Vagina (tissue), 2 donors: Measurements from ENCODE around the gene PROK2. TPM values are rescaled to one million over a fixed set of nuclear protein-coding genes. Genes with fewer than 3 reads are reported as not detected.

Experiments used
- DNase-seq, 2 donors: peaks; one replicate each; pipeline ENCODE4 v3.0.0-alpha.2; 2017; ENCODE audit errors: extremely low spot score in 2 of 2
- H3K27ac ChIP-seq: fragments of 200-600 bp; sonication (generic); one replicate; pipeline ENCODE4 v1.5.1; 2019
- H3K27me3 ChIP-seq: fragments of 200-600 bp; sonication (generic); one replicate; pipeline ENCODE4 v1.5.1; 2019
- H3K36me3 ChIP-seq, 2 donors: fragments of 200-600 bp; sonication (generic); one replicate each; pipeline ENCODE4 v1.5.1; 2017 to 2019
- H3K4me1 ChIP-seq: fragments of 200-600 bp; sonication (generic); one replicate; pipeline ENCODE4 v1.5.1; 2019
- H3K4me3 ChIP-seq, 2 donors: fragments of 200-600 bp; sonication (generic); 1 replicate in 1 of 2; 2 replicates in 1 of 2; pipeline ENCODE4 v1.5.1; 2016 to 2019
- H3K9me3 ChIP-seq: fragments of 200-600 bp; sonication (generic); one replicate; pipeline ENCODE4 v1.5.1; 2019
- POLR2A ChIP-seq, 2 donors: fragments of 450-650 bp; IDR thresholded peaks; one replicate each; pipeline ENCODE4 v1.6.1; 2017; ENCODE audit warnings: antibody characterized with exemption in 2 of 2, mild to moderate bottlenecking in 2 of 2, moderate library complexity in 2 of 2
- POLR2AphosphoS5 ChIP-seq, 2 donors: sonication (generic); formaldehyde crosslinking; IDR thresholded peaks; one replicate each; pipeline ENCODE4 v1.9.0; 2017; ENCODE audit warnings: antibody characterized with exemption in 2 of 2, mild to moderate bottlenecking in 2 of 2, low read depth in 1 of 2; ENCODE audit not compliant: insufficient read depth in 1 of 2
- intact Hi-C: fragments of 100-400 bp; cut with DNase I; formaldehyde crosslinking; loops from one replicate; pipeline ENCODE4 v1.15.1; 2023
- total RNA-seq: library from RNA; depleted of rRNA; stranded (reverse); fragments of >200 nt; gene quantifications from one replicate; pipeline ENCODE4 v1.2.3, GENCODE V29; 2016
- TF ChIP-seq, protein P1 (sequence below), 3 experiments: fragments of 450-650 bp in 2 of 3; fragments of 200-600 bp in 1 of 3; sonication (generic) in 1 of 3; IDR thresholded peaks; one replicate each; pipeline ENCODE4 v1.5.1; 2017 to 2019; ENCODE audit warnings: antibody characterized with exemption in 3 of 3, mild to moderate bottlenecking in 2 of 3, moderate library complexity in 2 of 3

The PROK2 gene
- total RNA-seq, 1 donor from 2014 or later: 0.74 TPM

DNA sequence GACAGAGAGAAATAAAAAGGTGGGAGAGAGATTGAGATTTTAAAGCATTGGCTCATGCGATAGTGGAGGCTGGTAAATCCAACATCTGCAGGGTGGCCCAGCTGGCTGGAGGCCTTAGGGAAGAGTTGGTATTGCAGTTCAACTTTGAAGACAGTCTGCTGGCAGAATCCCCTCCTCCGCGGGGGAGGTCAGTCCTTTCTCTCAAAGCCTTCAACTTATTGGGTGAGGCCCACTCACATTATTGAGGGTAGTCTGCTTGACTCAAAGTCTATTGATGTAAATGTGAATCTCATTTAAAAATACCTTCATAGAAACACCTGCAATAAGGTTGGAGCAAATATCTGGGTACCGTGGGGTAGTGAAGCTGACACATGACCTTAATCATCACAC is 31.8 kb upstream of the PROK2 start:
- Histone ChIP-seq H3K4me1 (no peaks in the 10 kb centered on the region), H3K27ac (no peak overlapping the region), H3K27me3 (no peaks in the 10 kb centered on the region), H3K36me3 (no peaks in the 10 kb centered on the region), H3K9me3 (no peaks in the 10 kb centered on the region), H3K4me3 (no peak overlapping the region)
- no peak for DNase-seq
- intact Hi-C loops: no loop called here
- TF ChIP-seq, protein P1, sequence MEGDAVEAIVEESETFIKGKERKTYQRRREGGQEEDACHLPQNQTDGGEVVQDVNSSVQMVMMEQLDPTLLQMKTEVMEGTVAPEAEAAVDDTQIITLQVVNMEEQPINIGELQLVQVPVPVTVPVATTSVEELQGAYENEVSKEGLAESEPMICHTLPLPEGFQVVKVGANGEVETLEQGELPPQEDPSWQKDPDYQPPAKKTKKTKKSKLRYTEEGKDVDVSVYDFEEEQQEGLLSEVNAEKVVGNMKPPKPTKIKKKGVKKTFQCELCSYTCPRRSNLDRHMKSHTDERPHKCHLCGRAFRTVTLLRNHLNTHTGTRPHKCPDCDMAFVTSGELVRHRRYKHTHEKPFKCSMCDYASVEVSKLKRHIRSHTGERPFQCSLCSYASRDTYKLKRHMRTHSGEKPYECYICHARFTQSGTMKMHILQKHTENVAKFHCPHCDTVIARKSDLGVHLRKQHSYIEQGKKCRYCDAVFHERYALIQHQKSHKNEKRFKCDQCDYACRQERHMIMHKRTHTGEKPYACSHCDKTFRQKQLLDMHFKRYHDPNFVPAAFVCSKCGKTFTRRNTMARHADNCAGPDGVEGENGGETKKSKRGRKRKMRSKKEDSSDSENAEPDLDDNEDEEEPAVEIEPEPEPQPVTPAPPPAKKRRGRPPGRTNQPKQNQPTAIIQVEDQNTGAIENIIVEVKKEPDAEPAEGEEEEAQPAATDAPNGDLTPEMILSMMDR (IDR thresholded peaks at IDR 0.05): no peak
- TF ChIP-seq POLR2A (IDR thresholded peaks at IDR 0.05): no peak

DNA sequence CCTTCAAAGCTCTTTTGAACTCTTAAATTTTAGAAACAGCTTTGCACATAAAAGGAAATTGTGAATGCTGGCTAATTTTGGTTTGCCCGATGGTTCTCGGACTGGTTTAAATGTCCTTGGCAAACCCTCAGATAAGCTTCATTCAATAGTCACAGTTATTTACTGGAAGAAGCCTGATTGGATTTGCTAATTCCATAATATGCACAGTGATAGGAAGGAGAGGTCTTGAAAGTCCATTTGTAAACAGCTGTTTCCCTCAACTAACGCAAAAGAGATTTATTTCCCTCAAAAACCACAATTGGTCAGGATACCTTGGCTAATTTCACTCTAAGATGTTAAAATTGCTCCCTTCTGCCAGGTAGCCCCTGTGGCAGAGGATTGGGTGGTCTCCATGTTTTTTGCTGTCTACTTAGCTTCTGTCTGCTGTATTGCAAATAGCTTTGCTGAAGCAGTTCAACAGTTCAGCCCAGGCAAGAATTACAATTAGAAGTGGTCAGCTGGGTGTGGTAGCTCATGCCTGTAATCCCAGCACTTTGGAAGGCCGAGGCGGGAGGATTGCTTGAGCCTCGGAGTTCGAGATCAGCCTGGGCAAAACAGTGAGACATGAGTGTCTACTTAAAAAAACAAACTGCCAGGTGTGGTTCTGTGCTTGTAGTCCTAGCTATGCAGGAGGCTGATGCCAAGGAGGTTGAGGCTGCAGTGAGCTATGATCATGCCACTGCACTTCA is 30.6 kb upstream of the PROK2 start:
- Histone ChIP-seq H3K27me3 (no peaks in the 10 kb centered on the region), H3K4me1 (no peaks in the 10 kb centered on the region), H3K27ac (no peak overlapping the region), H3K36me3 (no peaks in the 10 kb centered on the region), H3K9me3 (no peaks in the 10 kb centered on the region), H3K4me3 (no peak overlapping the region)
- no peak for DNase-seq
- TF ChIP-seq POLR2AphosphoS5 (IDR thresholded peaks at IDR 0.05; ENCODE audit: insufficient read depth in 1 of 2, low read depth in 1 of 2) (no peak), POLR2A (IDR thresholded peaks at IDR 0.05) (no peak)
- TF ChIP-seq, protein P1 (IDR thresholded peaks at IDR 0.05): no peak
- intact Hi-C loops: no loop called here

DNA sequence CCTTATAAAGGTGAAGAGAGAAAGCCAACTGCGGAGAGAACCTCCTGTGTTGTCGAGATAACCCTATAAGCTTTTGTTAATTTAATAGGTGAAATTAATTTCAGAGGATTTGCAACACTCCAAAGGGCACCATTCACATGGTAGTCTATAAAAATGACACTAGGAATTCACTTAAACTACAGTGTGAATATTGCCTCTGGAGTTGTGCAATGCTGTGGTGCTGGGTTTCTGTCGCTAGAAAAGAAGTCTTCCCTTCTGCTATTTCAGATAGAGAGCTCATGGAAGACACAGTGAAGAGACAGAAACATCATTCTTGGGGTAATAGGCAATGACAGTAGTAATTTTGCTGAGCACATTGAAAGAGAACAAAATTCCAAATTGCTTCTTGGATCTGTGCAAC is 28.8 kb upstream of the PROK2 start:
- Histone ChIP-seq H3K36me3 (no peaks in the 10 kb centered on the region), H3K9me3 (no peaks in the 10 kb centered on the region), H3K4me1 (no peaks in the 10 kb centered on the region), H3K27me3 (no peaks in the 10 kb centered on the region), H3K4me3 (no peak overlapping the region), H3K27ac (no peak overlapping the region)
- no peak for DNase-seq
- intact Hi-C loops: no loop called here
- TF ChIP-seq POLR2AphosphoS5 (IDR thresholded peaks at IDR 0.05; ENCODE audit: insufficient read depth in 1 of 2, low read depth in 1 of 2) (no peak), POLR2A (IDR thresholded peaks at IDR 0.05) (no peak)
- TF ChIP-seq, protein P1 (IDR thresholded peaks at IDR 0.05): no peak

DNA sequence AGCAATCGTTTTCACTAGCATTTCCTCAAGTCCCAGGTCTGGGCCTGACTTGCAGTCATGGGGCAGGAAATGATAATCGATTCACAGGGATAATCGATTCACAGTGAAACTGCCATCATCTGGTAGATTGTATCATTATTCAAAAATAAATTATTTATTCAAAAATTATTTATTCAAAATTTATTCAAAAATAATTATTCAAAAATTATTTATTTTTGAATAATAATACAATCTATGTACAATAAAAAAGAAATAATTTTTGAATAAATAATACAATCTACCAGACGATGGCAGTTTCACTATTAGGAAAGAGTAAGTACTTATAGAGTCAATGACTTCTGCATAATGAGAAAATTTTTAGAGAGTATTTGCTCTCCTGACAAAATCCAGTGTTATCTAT is 28.1 kb upstream of the PROK2 start:
- Histone ChIP-seq H3K4me1 (no peaks in the 10 kb centered on the region), H3K27me3 (no peaks in the 10 kb centered on the region), H3K9me3 (no peaks in the 10 kb centered on the region), H3K36me3 (no peaks in the 10 kb centered on the region), H3K27ac (no peak overlapping the region), H3K4me3 (no peak overlapping the region)
- TF ChIP-seq, protein P1 (IDR thresholded peaks at IDR 0.05): no peak
- TF ChIP-seq POLR2A (IDR thresholded peaks at IDR 0.05) (no peak), POLR2AphosphoS5 (IDR thresholded peaks at IDR 0.05; ENCODE audit: insufficient read depth in 1 of 2, low read depth in 1 of 2) (no peak)
- no peak for DNase-seq
- intact Hi-C loops: no loop called here

DNA sequence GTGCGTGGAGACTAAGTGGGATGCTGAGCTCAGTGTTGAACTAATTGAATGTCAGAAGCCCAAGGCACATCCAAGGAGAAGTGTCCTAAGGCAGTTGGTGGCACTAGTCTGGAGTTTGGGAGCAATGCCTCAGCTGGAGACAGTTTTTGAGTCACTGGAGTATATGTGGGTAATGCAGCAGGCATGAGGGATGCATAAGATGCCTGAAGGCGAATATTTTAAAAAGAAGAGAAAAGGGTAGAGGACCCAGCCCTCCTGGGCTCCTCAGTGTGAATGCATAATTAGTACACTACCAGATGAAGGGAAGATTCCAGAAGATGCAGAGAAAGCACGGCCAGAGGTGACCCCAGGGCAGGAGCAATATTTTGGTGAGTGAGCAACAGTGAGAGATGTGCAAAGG is 25.1 kb upstream of the PROK2 start:
- Histone ChIP-seq H3K4me1 (no peaks in the 10 kb centered on the region), H3K4me3 (no peak overlapping the region), H3K36me3 (no peaks in the 10 kb centered on the region), H3K27me3 (no peaks in the 10 kb centered on the region), H3K9me3 (no peaks in the 10 kb centered on the region), H3K27ac (no peak overlapping the region)
- intact Hi-C loops: no loop called here
- DNase-seq: no peak
- TF ChIP-seq POLR2A (IDR thresholded peaks at IDR 0.05): no peak
